Activated effector memory CD4-positive, alpha-beta T cell treated with anti-CD3 and anti-CD28 coated beads, Interleukin-2, amount 50 U/mL, for 16 hours (primary cell): Measurements from ENCODE around the gene MPV17L2.
A peak's percentile ranks its signal among the peaks of the same experiment; 100 is the strongest.

Experiments used
- DNase-seq: peaks from one replicate; pipeline ENCODE4 v3.0.0-alpha.2; 2020

Gene MPV17L2

DNA sequence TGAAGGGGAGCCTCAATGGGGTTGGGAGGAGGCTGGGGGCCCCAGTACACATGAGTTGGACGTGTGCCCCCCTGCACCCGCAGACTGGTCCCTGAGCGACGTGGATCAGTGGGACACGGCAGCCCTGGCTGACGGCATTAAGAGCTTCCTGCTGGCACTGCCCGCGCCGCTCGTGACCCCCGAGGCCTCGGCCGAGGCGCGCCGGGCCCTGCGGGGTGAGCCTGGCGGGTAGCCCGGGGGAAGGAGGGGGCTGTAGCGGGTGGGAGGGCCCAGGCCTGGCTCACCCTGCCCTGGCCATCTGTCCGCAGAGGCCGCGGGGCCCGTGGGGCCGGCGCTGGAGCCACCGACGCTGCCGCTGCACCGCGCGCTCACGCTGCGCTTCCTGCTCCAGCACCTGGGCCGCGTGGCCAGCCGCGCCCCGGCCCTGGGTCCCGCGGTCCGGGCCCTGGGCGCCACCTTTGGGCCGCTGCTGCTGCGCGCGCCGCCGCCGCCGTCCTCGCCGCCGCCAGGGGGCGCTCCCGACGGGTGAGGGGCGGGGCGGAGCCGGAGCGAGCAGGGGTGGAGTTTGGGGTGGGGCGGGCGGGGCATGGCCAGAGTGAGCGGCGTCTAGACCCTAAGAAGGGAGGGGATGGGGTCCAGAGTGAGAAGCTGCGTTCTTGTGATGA lies 31.9 kb upstream of the MPV17L2 start:
- peak; percentile 94 for DNase-seq

DNA sequence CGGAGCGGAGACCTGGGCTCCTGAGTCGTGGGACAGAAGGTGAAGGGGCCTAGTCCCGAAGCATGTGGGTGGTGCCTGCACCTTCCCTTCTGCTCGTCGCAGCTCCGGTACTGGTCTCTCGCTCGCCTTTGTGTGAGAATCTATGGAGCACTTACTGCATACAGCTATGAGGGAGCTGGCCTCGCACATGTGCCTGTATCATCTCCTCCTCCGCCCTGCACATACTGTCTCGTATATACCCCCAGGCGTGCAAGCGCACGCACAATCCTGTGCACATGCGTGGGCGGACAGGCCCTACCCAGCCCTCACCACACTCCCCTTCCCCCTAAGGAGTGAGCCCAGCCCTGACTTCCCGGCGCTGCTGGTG lies 31.4 kb upstream of the MPV17L2 start:
- DNase-seq, result no peak

DNA sequence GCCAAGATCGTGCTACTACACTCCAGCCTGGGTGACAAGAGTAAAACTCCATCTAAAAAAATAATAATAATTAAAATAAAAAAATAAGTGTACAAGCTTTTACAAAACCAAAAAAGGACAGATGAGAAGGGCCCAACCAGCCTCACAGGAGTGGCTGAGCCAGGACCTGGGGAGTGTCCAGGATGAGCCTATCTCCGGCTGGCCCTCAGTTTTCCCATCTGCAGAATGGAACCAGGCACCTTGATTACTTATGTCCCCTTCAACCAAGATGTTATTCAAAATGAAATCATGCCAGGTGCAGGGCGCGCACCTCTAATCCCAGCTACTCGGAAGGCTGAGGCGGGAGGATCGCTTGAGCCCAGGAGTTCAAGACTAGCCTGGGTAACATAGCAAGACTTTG lies 28.9 kb upstream of the MPV17L2 start:
- no peak for DNase-seq

DNA sequence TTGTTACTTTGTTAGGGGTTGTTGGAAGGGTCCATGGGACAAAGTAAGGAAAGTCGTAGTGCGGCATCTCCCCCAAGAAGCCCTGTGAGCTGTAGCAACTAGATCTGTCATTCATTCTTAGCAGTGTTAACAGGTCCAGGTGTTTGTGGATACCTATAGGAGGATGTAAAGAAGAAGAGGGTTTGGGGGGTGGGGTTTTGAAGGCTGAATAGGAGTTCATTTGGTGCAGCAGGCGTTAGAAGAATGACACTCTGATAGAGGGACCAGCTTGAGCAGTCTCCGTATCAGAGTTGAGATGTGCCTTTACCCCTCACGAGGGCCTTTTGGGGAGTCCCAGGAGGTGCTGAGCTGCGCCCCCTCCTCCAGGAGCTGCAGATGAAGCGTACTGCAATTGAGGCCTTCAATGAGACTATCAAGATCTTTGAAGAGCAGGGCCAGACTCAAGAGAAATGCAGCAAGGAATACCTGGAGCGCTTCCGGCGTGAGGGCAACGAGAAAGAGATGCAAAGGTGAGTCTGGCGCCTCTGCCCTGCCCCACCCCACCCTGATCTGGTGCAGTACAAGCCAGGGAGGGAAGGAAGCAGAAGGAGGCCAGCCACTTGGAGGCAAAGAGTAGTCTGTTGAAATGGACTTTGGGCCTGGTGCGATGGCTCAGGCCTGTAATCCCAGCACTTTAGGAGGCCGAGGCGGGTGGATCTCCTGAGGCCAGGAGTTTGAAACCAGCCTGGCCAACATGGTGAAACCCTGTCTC lies 27.0 kb upstream of the MPV17L2 start:
- DNase-seq, result no peak

DNA sequence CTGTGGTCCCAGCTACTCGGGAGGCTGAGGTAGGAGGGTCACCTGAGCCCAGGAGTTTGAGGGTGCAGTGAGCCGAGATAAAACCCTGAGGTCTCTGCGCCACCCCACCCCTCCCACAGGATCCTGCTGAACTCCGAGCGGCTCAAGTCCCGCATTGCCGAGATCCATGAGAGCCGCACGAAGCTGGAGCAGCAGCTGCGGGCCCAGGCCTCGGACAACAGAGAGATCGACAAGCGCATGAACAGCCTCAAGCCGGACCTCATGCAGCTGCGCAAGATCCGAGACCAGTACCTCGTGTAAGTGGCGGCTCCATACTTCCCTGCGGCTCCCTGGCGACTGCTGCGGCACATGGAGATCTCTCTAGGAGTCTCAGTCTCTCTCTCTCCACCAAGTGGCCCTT lies 26.0 kb upstream of the MPV17L2 start:
- DNase-seq, result no peak

DNA sequence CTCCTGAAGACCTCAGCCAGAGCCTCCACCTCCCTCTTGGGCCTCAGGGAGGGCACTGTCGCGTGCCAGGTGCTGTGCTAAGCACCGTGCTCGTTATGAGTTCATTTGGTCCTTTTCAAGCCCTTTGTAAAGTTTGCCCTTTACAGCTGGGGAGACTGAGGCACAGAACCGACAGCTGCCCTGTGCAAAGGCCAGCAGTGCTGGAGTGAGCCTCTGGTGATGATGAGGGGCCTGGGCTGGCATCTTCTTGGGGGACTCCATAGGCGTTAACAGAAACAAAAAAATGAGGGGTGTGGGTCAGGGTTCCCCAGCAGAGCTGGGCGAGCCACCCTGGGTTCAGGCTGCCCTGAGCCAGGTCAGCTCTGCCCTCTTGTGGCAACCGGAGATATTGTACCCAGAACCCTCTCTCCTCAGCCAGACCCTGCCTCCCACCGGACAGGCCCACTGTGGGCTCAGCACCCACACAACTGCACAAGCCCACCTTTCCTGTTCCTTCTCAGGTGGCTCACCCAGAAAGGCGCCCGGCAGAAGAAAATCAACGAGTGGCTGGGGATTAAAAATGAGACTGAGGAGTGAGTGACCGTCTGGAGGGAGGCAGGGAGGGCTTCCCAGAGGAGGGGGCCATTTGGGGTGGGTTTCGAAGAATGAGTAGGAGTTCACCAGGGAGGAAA lies 24.9 kb upstream of the MPV17L2 start:
- DNase-seq, result peak; percentile 84

DNA sequence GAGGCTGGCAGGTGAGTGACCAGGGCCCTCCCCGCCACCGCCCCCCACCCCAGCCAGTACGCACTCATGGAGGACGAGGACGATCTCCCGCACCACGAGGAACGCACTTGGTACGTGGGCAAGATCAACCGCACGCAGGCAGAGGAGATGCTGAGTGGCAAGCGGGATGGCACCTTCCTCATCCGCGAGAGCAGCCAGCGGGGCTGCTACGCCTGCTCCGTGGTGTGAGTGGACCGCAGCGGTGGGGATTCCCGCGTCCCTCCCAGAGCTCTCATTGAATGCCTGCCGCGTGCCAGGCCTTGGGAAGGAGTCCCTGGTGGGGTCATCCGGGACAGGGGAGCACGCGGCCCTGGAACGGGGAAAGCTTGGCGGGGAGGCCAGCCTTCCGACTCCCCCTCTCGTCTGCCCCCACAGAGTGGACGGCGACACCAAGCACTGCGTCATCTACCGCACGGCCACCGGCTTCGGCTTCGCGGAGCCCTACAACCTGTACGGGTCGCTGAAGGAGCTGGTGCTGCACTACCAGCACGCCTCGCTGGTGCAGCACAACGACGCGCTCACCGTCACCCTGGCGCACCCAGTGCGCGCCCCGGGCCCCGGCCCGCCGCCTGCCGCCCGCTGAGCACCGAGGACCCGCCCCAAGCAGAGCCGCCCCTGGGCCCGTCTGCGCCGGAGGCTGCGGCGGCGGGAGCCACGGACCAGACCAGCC lies 24.2 kb upstream of the MPV17L2 start:
- no peak for DNase-seq

DNA sequence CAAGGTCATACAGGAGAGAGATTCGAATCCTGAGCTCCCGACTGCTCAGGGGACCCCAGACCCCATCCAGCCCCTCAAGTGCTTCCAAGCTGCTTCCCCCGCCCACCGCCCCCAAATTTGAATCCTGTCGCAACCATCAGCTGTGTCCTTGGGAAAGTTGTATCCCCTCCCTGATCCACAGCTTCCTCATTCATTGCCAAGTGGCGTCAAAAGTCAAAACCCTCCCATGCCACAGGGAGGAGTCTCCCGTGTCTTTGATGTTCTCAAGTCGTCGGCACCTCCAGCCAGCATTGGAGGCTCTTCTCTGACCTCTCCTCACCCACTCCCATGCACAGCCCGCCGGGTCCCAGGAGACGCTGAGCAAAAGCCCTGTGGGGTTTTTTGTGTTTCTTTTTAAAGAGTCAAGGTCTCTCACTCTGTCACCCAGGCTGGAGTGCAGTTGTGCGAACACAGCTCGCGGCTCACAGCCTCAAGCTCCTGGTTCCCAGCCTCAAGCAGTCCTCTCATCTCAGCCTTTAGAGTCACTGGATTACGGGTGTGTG lies 22.2 kb upstream of the MPV17L2 start:
- no peak for DNase-seq

DNA sequence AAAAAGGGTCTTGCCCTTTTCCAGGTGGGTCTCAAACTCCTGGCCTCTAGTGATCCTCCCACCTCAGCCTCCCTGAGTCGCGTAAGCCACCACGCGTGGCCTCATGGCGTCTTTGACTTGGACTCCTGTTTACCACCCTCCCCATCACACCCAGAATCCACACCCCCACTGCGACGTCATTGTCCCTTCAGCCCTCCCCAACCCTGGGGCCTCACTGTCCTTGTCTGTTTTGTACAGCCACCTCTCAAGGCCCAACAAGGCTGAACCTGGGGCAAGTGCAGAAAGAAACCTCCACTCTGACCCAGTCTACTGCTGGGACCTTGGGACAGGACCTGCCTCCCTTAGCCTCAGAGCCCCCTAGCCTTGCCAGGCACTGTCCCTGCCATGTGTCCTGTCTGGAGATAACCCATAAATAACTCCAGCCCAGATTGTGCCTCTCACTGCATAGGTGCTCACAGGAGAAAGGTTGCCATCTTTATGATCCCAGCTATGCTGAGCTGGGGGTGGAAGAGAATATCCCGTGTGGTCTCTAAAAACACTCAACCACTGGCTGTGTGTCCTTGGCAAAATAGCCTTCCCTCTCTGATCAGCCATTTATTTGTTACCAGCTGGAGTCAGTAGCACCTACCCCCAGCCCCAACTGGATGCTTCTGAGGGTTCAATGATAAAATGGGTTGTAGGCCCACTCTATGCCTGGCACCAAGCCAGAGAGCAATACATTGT lies 21.3 kb upstream of the MPV17L2 start:
- DNase-seq, result no peak

DNA sequence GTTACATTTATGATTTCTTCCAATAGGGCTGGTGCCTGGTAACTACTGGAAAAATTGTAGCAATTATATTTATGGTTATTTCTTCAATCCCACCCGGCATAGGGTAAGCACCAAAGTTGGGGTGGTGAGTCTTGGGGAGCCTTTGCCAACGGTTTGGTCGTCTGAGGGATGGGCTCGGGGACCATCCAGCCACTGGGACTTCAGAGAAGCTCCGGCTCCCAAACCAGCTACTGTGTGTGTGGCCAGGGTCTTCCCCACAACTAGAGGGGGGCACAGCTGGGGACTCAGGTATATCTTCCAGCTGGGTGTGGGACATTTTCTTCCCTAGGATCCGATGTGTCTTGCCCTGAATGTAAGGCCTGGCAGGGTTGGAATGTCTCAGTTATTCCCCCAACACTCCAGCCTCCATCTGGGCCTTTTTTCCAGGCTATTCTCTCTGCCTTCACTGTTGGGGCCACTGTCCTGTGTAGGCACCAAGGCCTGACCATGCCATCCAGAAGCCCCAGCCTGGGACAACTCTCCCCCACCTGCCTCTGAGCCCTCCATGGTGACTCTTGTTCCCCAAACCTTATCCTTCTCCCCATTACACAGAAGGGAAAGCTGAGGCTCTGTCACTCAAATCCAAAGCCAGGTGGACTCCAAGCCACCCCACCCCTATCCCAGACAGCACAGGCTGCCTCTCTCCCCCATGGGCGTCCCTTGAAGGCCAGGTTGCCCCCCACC lies 20.5 kb upstream of the MPV17L2 start:
- DNase-seq, result no peak

DNA sequence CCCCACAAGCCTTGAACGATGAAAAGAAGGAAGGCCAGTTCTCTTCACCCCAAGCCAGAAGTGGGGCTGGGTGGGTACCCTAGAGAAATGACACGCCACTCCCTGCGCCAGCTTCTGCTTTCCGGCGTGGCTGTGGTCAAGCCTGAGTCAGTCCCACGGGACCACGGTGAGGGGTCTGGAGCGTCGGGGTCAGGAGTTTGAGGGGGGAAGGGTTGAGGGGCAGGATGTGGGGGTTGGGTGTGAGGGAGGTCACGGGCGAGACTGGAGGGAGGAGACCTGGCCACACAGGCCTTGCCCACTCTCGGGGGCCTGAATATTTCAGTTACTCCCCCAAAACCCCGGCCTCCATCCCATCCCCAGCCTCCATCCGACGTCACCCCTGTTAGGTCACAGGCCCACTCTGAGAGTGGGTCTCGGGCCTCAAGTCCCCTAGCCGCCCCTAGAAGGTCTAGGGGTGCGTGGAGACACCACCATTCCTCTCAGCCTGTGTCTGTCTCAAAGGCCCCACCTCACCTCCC lies 19.9 kb upstream of the MPV17L2 start:
- DNase-seq, result no peak

DNA sequence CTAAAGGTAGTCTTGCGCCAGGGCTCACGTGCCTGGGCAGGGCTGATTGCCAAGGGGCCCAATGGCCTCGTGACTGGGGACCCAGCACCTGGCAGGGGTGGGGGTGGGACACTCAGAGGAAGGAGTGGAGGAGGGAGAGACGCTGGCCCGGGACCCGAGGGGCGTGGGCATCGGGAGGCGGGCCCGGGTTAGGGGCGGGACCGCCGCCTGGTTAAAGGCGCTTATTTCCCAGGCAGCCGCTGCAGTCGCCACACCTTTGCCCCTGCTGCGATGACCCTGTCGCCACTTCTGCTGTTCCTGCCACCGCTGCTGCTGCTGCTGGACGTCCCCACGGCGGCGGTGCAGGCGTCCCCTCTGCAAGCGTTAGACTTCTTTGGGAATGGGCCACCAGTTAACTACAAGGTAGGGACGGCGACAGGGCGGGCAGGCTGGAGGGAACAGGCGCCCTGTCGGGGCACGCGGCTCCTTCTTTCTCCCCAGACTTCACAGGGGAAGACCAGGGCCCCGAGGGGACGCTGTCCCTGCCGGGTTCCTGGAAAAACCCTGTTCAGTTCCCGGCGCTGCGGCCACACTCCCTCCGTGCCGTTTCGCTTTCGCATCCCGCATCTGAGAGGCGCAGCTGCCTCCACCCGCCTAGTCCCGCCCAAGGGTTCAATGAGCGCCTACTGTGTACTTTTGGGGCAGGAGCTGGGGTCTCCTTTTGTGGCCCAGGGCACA lies 19.3 kb upstream of the MPV17L2 start, which contains the start of gene IFI30:
Gene IFI30, plus strand, starts transcription at position 242 of the 717 bp plus-strand sequence. Its CDS starts 29 bp downstream, at position 271.
- peak; percentile 87 for DNase-seq

DNA sequence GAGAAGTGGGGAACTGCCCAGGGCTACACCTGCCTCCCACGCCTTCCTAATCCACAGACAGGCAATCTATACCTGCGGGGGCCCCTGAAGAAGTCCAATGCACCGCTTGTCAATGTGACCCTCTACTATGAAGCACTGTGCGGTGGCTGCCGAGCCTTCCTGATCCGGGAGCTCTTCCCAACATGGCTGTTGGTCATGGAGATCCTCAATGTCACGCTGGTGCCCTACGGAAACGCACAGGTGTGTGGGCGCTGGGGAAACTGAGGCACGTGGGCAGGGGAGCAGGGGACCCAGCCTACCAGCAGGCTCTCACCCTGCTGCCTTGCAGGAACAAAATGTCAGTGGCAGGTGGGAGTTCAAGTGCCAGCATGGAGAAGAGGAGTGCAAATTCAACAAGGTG lies 18.0 kb upstream of the MPV17L2 start:
- DNase-seq, result no peak

DNA sequence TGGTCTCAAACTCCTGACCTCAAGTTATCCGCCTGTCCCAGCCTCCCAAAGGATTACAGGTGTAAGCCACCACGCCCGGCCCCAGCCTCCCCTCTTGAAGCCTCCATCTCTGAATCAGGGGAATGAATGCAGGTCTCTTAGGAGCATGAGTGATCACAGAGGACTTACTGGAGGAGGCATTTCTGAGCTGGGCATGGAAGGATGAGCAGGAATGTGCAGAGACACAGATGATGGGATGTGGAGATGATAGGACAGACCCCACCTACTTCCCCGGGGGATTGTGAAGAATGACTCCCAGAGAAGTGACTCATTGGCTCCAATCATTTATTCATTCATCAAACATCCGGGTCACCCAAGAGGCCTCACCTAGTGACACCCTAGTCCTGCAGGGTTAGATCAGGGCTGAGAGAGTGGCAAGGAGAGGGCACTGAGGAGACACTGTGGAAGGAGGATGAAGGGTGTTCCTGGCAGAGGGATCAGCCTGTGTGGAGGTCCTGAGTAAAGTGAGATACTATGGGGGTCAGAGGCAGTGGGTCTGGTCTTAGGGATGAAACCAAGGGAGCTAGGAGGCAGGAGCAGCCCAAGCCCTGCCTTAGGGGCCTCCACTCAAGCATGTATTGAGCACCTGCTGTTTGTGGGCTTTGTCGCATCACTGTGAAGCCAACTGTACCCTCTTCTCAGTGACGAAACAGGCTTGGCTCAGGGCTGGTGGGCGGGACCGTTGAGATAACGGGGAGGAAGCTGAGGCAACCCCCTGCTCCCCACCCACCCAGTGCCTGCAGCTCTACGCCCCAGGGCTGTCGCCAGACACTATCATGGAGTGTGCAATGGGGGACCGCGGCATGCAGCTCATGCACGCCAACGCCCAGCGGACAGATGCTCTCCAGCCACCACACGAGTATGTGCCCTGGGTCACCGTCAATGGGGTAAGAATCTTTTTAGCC lies 16.4 kb upstream of the MPV17L2 start:
- no peak for DNase-seq

DNA sequence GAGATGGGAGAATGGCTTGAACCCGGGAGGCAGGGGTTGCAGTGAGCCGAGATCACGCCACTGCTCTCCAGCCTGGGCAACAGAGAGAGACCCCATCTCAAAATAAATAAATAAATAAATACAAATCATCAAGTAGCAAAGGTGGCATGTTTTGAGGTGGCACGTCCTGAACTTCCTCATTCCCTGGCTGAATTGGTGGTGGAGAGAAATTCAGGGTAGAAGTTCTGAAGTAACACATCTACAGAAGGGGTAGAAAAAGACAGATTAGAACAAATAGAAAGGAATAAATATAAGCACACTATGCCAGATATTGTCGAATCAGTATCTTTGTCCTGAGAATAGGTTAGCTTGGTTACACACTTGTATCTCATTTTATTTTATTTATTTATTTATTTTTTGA lies 13.1 kb upstream of the MPV17L2 start:
- DNase-seq, result no peak

DNA sequence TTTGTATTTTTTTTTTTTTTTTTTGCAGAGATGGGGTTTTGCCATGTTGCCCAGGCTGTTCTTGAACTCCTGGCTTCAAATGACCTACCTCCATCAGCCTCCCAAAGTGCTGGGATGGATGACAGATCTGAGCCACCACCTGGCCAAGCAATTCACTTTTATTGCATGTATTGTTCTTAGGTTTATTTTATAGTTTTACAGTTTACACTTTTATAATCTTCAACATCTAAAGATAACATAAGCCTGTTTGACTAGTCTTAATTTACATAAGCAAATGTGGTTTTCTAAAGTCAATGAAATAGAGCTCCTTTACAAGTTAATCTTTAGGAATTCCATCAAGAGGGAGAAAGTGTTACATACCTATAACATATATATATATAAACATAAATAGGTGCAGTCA lies 9.5 kb upstream of the MPV17L2 start:
- no peak for DNase-seq

DNA sequence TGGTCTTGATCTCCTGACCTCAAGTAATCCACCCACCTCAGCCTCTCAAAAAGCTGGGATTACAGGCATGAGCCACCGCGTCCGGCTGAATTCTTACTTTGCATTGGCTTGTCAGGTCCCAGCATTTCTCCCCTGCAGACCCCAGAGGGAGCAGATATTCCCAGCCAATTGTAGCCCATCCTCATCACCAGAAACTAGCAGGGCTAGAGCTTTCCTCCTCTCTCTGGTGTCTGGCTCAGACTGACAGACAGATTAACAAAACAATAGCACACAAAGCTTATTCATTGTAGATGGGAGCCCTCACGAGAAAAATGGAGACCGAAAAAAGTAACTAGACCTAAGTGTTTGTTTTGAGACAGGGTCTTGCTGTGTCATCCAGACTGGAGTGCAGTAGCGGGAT lies 7.5 kb upstream of the MPV17L2 start:
- no peak for DNase-seq

DNA sequence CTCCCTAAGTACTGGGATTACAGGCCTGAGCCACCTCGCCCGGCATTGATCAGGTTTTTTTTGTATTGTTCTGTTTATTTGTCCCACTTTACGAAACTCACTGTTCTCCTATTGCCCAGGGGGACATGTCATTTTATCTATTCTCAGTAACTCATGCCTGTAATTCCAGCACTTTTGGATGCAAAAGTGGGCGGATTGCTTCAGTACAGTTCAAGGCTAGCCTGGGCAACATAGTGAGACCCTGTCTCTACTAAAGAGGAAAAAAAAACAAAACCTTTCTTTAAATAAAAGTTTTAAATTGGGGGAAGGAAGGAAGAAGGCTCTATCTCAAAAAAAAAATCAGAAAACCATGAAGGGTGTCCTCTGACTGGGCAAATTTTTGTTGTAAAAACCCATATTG lies 2.7 kb upstream of the MPV17L2 start:
- DNase-seq, result no peak

DNA sequence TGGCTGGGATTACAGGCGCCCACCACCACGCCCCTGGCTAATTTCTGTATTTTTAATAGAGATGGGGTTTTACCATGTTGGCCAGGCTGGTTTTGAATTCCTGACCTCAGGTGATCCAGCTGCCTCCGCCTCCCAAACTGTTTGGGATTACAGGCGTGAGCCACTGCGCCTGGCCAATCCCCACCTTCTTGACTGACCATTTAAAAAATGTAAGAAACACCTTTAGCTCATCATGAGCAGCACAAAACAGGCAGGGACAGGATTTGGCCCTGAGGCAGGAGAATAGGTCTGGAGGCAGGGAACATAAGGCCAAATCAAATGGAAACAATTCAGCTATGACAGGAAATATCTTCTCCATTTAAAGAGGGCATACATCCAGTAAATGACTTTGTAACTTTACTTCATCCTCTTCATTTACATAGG lies 1.4 kb upstream of the MPV17L2 start:
- DNase-seq, result no peak
